DMS53 treated with DMSO at 0.1 percent for 48 hours (cell line): ENCODE results near the gene MICA.
A peak's percentile ranks its signal among the peaks of the same experiment; 100 is the strongest.
"Not testable (repeated sequence)": the region's sequence is repeated elsewhere in the genome, so short reads cannot be mapped to it uniquely, and the experiment has no call there.

Source experiments
- DNase-seq: peaks from one replicate; lab custom pipeline; 2025; ENCODE audit not compliant: unreplicated experiment; lab: John Stamatoyannopoulos, UW

The MICA gene

DNA sequence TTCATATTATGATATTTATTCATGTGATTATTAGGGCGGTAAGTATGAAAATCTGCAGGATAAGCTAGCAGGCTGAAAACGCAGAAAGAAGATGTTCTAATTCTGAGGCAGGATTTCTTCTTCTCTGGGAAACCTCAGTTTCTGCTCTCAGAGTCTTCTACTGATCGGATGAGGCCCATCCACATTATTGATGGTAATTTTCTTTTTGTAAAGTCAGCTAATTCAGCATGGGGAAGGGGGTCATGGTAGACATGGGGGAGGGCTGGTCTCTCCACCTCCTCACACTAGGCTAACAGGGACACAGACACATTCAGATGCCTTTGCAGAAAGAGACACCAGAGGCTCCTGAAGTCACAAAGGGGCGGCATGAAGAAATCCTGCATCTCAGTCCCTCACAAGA is 21.7 kb upstream of the MICA start:
- no peak for DNase-seq

- no peak for DNase-seq
Observed at GRCh38 chr6:31383149-31383548, 20.2 kb upstream of the MICA start.

- no peak for DNase-seq
Observed at GRCh38 chr6:31385041-31385440, 18.4 kb upstream of the MICA start.

DNA sequence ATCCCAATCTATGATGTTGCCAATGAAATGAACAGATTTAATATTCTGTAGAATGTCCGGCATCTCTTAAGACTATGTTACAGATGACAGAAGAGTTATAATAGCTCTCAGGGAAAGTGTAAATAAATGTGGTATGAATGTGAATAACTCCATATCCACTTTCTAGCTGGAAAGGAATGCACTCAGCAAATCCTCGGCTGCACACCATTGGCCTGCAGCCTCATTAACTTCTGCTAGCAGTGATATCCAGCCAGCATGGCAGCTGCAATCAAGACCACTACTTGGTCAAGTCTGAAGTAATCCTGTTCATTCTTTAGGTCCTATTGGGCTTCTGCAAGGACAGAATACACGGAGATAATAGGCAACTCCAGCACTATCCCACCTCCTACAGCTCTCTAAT is 17.3 kb upstream of the MICA start:
- no peak for DNase-seq

GRCh38 chr6:31386977-31387376 is 16.4 kb upstream of the MICA start:
- DNase-seq, result peak; percentile 3

DNA sequence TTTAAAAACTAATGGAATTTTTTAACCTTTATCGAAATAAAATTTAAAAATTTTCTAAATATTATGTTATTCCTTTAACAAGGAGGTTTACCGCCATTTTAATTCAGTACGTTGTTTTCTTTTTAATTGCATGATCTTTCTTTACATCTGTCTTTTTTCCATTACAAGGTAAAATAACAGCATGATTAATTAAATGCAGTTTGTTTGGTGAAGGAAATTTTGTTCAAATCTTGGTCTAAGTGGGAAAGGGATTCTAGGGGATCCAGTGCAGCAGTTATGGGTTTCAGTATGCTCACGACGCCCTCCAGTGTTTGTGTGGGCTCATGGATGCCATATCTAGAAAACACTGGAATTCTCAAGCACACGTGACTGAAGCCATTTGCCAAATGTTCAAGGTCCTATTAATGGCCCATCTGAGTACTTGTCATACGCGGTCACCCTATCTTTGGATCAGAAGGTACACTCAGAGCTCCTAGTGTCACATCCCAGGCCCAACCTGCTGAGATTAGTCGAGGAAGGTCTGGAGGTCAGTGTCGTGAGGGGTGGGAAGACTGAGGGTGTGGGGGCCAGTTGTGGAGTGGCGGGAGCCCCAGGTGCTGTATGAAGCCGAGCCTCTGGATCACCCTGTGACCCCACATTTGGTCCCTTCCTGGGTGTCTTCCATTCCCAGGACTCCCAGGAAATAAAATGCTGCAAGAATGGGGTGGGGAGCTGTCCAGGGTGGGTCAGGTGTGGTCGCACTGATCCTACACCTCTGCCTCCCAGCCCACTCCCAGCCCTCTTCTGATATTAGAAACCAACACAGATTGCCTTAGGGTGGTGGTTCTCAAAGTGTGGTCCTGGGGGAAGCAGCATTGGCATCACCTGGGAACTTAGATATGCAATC is 14.2 kb upstream of the MICA start:
- not testable (repeated sequence) for DNase-seq

- DNase-seq, result not testable (repeated sequence)
Observed at GRCh38 chr6:31389802-31390132, 13.6 kb upstream of the MICA start.

DNA sequence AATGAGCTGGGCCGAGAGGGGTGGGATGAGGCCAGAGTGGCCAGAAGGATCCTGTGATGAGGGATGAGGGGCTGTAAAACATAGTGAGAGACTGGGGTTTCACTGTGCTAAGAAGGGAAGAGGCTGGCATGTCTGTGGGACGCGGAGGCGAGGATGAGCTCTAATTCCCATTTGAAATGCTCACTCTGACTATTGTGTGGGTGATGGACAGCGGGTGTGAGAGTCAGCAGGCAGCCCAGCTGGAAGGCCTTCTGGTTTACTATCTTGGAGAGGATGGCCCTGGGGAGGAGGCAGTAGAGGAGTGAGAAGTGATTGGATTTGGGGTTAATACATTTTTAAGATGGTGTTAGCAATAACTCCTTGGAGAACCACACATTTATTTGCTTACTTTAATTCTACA is 9.5 kb upstream of the MICA start:
- no peak for DNase-seq

DNA sequence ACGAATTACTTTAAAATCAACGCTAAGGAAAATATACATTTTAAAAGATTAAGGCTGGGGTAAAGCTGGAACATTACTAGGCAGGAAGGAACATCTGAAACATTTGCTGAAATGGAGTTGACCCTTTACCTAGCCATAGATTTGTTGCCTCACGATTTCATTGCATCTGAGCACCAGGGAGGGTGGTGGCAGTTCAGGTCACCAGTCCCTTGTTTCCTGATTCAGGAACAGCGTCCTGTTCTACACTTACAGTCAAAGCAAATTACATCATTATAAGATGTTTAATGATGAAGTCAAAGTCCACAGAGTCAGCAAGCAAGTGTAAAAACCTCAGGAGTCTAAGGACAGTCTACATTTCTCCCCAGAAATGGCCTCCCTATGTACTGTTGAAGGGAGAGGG is 9.0 kb upstream of the MICA start:
- DNase-seq, result no peak

GRCh38 chr6:31395832-31396231 is 7.6 kb upstream of the MICA start:
- DNase-seq, result no peak

- DNase-seq, result peak; percentile 8
Observed at GRCh38 chr6:31396422-31397152, 6.8 kb upstream of the MICA start.

- DNase-seq, result not testable (repeated sequence)
Observed at GRCh38 chr6:31397153-31397499, 6.3 kb upstream of the MICA start.

DNA sequence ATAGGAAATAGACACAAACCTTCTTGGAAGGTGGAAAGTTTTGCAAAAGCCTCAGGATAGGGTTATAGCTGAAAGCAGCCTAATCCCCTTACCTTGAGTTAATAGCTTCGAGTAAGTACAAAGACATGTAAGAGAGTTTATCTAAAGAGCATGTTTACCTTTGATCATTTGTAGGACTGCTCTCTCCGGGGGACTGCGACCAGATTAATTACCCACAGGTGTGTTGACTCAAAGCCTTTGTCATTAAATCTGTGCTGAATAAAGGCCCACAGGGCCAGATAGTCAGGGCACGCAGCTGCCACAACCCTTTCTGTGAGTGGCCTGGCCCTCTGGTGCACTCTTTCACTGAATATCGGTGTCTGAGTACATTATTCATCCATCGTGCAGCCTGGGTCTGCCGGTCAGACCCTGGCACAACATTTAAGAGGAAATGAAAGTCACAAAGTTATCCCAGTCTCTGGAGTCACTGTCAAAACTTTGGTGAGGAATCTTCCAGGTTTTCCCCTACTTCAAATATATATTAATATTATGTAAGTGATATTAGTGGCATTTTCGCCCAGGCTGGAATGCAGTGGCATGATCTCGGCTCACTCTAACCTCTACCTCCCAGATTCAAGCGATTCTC is 5.4 kb upstream of the MICA start:
- DNase-seq, result no peak

- peak; percentile 92 for DNase-seq
Observed at GRCh38 chr6:31399589-31400466, 3.6 kb upstream of the MICA start.

DNA sequence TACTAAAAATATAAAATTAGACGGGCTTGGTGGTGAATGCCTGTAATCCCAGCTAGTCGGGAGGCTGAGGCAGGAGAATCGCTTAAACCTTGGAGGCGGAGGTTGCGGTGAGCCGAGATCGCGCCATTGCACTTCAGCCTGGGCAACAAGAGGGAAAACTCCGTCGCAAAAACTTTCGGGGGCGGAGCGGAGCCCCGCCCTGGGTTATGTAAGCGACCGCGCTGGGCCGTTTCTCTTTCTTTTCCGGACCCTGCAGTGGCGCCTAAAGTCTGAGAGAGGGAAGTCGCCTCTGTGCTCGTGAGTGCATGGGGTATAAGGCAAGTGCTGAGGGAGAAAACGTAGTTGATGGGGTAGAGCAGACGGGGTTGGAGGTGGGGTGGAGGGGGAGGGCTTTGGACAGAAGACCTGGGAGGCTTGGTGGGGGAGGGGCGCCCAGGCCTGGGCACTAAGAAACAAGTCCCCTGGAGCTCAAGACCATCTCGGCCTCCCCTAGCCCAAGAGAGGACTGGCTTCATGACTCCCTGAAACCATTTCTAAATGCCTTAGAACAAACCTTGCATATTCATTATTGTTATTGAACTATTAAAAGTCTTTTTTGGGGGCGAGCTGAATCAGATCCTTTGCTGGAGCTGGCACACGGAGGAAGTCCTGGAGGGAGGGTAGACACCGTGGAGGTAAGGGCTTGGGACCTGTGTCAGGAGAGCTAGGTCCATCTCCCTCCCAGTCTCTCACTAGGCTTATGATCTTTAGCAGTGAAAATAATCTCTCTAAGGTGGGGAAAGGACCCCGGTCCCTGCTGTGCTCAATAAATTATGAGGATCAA is 2.7 kb upstream of the MICA start:
- DNase-seq, result peak; percentile 5

DNA sequence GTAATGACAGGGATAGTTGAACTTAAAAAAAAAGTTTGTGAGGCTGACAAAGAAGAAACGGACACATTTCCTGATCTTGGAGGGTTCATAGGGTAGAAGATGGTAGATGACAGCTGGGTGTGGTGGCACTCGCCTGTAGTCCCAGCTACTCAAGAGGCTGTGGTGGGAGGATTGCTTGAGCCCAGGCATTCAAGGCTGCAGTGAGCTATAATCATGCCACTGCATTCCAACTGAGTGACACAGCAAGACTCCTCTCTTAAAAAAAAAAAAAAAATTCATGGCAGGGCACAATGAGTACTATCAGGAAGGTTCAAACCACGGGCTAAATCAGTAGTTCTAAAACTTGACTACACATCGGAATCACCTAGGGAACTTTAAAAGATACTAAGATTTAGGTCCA is 2.0 kb upstream of the MICA start:
- no peak for DNase-seq

DNA sequence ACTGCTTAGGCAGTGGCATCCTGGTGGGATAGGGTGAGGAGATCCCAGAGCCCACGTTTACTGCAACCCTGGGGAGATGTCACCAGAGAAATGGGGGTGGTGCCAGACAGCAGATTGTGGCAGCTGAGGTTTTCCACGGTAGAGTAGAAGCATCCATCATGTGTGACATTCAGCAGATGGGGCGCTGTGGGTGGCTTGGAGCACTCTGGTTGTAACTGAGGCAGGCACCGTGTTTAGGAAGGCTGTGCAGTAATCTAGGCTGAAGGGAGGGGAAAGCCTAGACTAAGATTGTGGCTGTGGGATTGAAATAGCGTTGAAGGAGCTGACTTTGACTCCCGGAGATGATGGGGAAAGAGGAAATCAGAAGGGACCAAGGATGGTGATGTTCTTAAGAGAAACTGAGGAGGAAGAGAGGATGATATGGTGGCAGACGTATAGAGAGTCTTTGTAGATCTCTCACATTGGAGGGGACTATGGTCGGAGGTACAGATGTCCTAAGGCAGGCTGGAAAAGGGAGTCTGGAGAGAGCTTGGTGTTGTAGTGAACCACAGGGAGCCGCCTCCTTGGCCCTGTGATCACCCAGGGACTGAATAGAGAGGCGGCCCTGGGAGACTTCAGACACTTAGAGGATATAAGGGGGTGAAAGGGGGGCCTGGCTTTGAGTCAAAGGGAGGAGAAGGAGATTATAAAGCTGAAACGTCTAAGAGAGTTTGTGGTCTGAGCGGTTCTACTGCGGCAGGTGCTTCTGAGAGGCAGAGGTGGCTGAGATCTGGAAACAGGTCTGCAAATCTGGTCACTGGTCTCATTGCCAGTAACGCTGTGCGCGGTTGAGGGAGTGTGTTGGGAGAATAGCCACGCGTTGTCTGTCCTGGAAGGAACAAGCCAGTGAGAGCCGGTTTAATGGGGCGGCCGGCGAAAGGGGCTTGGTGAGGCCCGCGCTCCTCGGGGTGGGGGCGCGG is 792 bp upstream of the MICA start:
- DNase-seq, result peak; percentile 24

GRCh38 chr6:31404061-31404364 is 618 bp downstream of the MICA start:
- DNase-seq, result not testable (repeated sequence)

GRCh38 chr6:31405996-31406395 is 2.6 kb downstream of the MICA start:
- no peak for DNase-seq
